OCI-LY7 (cell line): ENCODE results near the gene KRT81. TPM values are rescaled to one million over a fixed set of nuclear protein-coding genes. Genes with fewer than 3 reads are reported as not detected.

Experiments used
- BruUV-seq: library from RNA; stranded (reverse); fragments of 400-500 nt; replicated peaks from 2 replicates; lab custom pipeline; 2021; lab: Mats Ljungman, UMichigan
- CTCF ChIA-PET: fragments of 300-600 bp; sonication (Branson Sonifier 250); formaldehyde crosslinking; loops from one replicate; lab custom pipeline; 2022; ENCODE audit warnings: antibody characterized with exemption; ENCODE audit not compliant: unreplicated experiment; lab: Charles Lee
- POLR2A ChIA-PET: fragments of 300-600 bp; sonication (Branson Sonifier 250); formaldehyde crosslinking; loops from one replicate; lab custom pipeline; 2022; ENCODE audit warnings: antibody characterized with exemption; lab: Charles Lee
- DNase-seq: peaks from one replicate; pipeline ENCODE4 v3.0.0-alpha.2; 2015; ENCODE audit warnings: low spot score
- H2AFZ ChIP-seq: fragments of 200-600 bp; sonication (generic), shearing (Covaris generic); 2 replicates; pipeline ENCODE4 v1.6.1; 2014; ENCODE audit warnings: mild to moderate bottlenecking, antibody characterized with exemption, low read length, moderate library complexity
- H3K27ac ChIP-seq: fragments of 200-600 bp; sonication (generic); 2 replicates; pipeline ENCODE4 v1.5.1; 2014; ENCODE audit warnings: mixed run types, low read depth, mild to moderate bottlenecking, moderate library complexity, low read length, inconsistent platforms; ENCODE audit not compliant: poor library complexity, severe bottlenecking
- H3K36me3 ChIP-seq: fragments of 200-600 bp; sonication (generic); 2 replicates; pipeline ENCODE4 v1.6.1; 2014; ENCODE audit warnings: mild to moderate bottlenecking, antibody characterized with exemption, low read length, moderate library complexity, mixed read lengths; ENCODE audit not compliant: insufficient read depth
- H3K4me1 ChIP-seq: fragments of 200-600 bp; sonication (generic); 2 replicates; pipeline ENCODE4 v1.5.1; 2014; ENCODE audit warnings: mild to moderate bottlenecking, low read length; ENCODE audit not compliant: insufficient read depth, poor library complexity, severe bottlenecking
- H3K4me2 ChIP-seq: fragments of 200-600 bp; sonication (generic); 2 replicates; pipeline ENCODE4 v1.6.1; 2014; ENCODE audit warnings: mild to moderate bottlenecking, low read length
- H3K4me3 ChIP-seq: fragments of 200-600 bp; sonication (generic); 2 replicates; pipeline ENCODE4 v1.5.1; 2014; ENCODE audit warnings: mild to moderate bottlenecking, low read depth, low read length; ENCODE audit not compliant: poor library complexity, severe bottlenecking
- H3K79me2 ChIP-seq: fragments of 200-600 bp; sonication (generic); 2 replicates; pipeline ENCODE4 v1.6.1; 2016; ENCODE audit warnings: low read depth, mild to moderate bottlenecking, low read length, moderate library complexity, mixed read lengths; ENCODE audit not compliant: insufficient read depth
- H3K9me2 ChIP-seq: fragments of 200-600 bp; sonication (generic); 2 replicates; pipeline ENCODE4 v1.6.1; 2016; ENCODE audit warnings: mild to moderate bottlenecking, low read length, mixed read lengths; ENCODE audit not compliant: insufficient read depth
- H3K9me3 ChIP-seq: fragments of 200-600 bp; sonication (generic); 2 replicates; pipeline ENCODE4 v1.6.1; 2014; ENCODE audit warnings: mild to moderate bottlenecking, mixed run types, low read length, mixed read lengths
- H4K20me1 ChIP-seq: fragments of 200-600 bp; sonication (generic); 2 replicates; pipeline ENCODE4 v1.6.1; 2014; ENCODE audit warnings: mild to moderate bottlenecking, antibody characterized with exemption, low read length, moderate library complexity, mixed read lengths; ENCODE audit not compliant: insufficient read depth
- EZH2phosphoT487 ChIP-seq: fragments of 200-600 bp; sonication (generic); IDR thresholded peaks from 2 replicates; pipeline ENCODE4 v1.6.1; 2018; ENCODE audit warnings: low read depth, borderline replicate concordance, mild to moderate bottlenecking, mixed run types, antibody characterized with exemption, low read length, moderate library complexity, mixed read lengths
- intact Hi-C: fragments of 100-400 bp; cut with micrococcal nuclease; formaldehyde crosslinking; loops from one replicate; pipeline ENCODE4 v1.10.0; 2022; ENCODE audit not compliant: unreplicated experiment
- total RNA-seq, 2 experiments: library from RNA; depleted of rRNA in 1 of 2; stranded (reverse); fragments of >200 nt in 1 of 2; shearing (Covaris generic) in 1 of 2; gene quantifications; 2 replicates each; pipeline ENCODE4 v1.2.3, GENCODE V29; 2014 to 2022
- TF ChIP-seq, protein P1 (sequence below): fragments of 200-600 bp; sonication (generic); conservative IDR thresholded peaks from 2 replicates; pipeline ENCODE4 v1.5.1; 2014; ENCODE audit warnings: mild to moderate bottlenecking, antibody characterized with exemption, low read length, moderate library complexity, mixed read lengths

Gene KRT81
- total RNA-seq, 2 experiments from 2014 or later: not detected

DNA sequence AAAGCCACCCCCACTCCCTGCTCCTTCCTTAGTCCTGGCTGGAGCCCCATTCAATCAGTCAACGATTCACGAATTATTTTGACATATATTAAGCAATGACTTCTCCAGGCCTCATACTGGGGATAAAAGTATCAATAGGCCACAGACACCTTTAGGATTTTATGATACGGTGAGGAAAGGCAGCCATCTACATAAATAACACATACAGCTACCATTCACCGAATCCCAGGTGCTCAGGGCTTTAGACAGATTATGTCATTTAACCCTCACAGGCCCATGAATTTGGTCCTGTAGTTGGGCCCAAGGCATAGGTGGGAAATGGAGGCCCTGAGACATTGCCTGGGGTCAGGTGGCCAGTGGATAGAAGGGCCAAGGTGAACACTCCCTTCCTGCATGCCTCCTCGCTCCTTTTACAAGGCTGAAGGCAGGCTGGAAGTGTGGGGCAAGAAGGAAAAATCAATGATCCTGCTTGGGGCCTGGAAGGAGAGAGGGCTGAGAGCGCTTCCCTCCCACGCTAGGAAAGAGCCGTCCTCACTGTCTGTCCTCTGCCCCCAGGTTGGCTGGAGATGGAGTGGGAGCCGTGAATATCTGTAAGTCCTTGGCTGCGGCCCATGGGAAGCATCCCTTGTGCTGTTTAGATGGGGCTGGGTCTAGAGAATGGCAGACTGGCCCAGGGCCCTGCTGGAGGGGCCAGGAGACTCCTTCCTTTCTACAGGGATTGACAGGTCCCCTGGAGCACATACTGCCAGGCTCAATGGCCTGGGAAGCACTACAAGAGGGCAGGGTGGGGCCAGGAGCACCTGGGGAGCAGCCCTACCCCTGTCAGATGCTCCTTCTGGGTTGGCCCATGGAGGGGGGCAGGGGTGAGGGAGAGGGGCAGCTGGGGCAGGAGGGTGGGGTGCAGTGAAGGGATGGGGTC lies 43.5 kb downstream of the KRT81 start:
- H2AFZ ChIP-seq: no peak overlapping the region
- POLR2A ChIA-PET: no interaction called here
- no peak overlapping the region for H3K4me3 ChIP-seq
- H4K20me1 ChIP-seq: no peaks in the 10 kb centered on the region; the same call in 1 of the 2 replicates
- H3K4me2 ChIP-seq: no peak overlapping the region
- H3K27ac ChIP-seq: no peak overlapping the region
- H3K36me3 ChIP-seq: no peaks in the 10 kb centered on the region
- H3K79me2 ChIP-seq: no peaks in the 10 kb centered on the region
- TF ChIP-seq, protein P1, sequence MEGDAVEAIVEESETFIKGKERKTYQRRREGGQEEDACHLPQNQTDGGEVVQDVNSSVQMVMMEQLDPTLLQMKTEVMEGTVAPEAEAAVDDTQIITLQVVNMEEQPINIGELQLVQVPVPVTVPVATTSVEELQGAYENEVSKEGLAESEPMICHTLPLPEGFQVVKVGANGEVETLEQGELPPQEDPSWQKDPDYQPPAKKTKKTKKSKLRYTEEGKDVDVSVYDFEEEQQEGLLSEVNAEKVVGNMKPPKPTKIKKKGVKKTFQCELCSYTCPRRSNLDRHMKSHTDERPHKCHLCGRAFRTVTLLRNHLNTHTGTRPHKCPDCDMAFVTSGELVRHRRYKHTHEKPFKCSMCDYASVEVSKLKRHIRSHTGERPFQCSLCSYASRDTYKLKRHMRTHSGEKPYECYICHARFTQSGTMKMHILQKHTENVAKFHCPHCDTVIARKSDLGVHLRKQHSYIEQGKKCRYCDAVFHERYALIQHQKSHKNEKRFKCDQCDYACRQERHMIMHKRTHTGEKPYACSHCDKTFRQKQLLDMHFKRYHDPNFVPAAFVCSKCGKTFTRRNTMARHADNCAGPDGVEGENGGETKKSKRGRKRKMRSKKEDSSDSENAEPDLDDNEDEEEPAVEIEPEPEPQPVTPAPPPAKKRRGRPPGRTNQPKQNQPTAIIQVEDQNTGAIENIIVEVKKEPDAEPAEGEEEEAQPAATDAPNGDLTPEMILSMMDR: no peak
- no peak for TF ChIP-seq EZH2phosphoT487
- DNase-seq: no peak
- H3K4me1 ChIP-seq: no peaks in the 10 kb centered on the region
- no peaks in the 10 kb centered on the region for H3K9me3 ChIP-seq
- intact Hi-C loops: no loop called here
- no TSS peak for BruUV-seq
- CTCF ChIA-PET: no interaction called here
- H3K9me2 ChIP-seq: no peaks in the 10 kb centered on the region

DNA sequence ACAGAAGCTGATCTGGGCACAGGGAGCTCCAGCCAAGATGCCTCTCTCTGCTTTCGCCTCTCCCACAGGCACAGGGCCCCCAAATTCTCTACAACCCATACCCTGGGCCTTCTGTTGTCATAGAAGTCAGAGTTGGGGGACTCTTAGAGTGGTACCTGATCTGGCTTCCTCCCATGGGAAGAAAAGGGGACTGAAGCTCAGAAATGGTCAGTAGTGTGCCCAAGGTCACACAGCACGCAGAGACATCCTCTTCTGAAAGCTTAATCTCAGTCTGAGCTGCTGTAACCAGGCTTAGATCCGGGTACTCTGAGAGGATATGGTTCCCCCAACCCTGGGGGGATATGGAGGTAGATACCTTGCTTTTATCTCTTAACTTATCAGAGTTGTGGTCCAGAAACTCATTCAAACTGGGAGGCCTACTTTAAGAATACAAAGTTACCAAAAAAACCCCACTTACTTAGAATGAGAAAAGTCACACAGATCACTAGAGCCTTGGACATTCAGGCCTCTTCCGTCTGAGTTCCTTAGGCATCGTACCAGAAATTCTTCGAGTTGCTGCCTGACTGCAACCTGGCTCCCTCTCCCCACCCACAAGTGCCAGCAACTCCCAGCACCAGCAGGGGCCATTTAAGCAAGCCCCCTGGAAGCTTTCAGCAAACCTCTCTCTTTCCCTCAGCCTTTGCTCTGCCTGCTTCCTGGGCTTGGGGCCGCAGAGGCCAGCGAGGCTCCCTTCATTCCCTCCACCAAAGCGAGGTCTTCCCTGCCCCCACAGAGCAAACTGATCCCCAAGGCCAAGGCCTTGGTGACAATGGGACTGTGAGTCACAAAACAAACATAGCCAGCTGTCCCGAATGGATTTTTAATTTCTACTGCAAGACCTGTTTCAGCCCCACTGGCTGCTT lies 44.4 kb downstream of the KRT81 start:
- POLR2A ChIA-PET: interaction anchor here (0.6 kb wide), 1 partner anchor 21 kb away, joined by 3 read pairs; no protein-coding TSS in a partner anchor
- BruUV-seq: no TSS peak
- Histone ChIP-seq H3K4me3 (no peak overlapping the region), H3K36me3 (no peaks in the 10 kb centered on the region), H3K27ac (no peak overlapping the region), H2AFZ (no peak overlapping the region), H4K20me1 (no peaks in the 10 kb centered on the region; the same call in 1 of the 2 replicates), H3K9me3 (no peaks in the 10 kb centered on the region), H3K79me2 (no peaks in the 10 kb centered on the region), H3K4me1 (no peaks in the 10 kb centered on the region), H3K4me2 (no peak overlapping the region), H3K9me2 (no peaks in the 10 kb centered on the region)
- intact Hi-C loops: no loop called here
- CTCF ChIA-PET: no interaction called here
- no peak for TF ChIP-seq EZH2phosphoT487
- TF ChIP-seq, protein P1: no peak
- no peak for DNase-seq
